GM23248 (cell line): Measurements from ENCODE around the gene PARK7. TPM values are rescaled to one million over a fixed set of nuclear protein-coding genes. Genes with fewer than 3 reads are reported as not detected.
A peak's percentile ranks its signal among the peaks of the same experiment; 100 is the strongest.

Source experiments
- DNase-seq: peaks from one replicate; pipeline ENCODE4 v3.0.0-alpha.2; 2015
- H2AFZ ChIP-seq: fragments of 200-600 bp; sonication (generic); 2 replicates; pipeline ENCODE4 v1.6.1; 2016; ENCODE audit warnings: antibody characterized with exemption
- H3F3A ChIP-seq: fragments of 200-600 bp; sonication (generic); 2 replicates; pipeline ENCODE4 v1.6.1; 2016; ENCODE audit warnings: mild to moderate bottlenecking, antibody characterized with exemption, mixed run types; ENCODE audit not compliant: insufficient read depth
- H3K27ac ChIP-seq: fragments of 200-600 bp; sonication (generic); 2 replicates; pipeline ENCODE4 v1.5.1; 2016; ENCODE audit warnings: mild to moderate bottlenecking
- H3K27me3 ChIP-seq: fragments of 200-600 bp; sonication (generic); replicated peaks from 2 replicates; pipeline ENCODE4 v1.6.1; 2016; ENCODE audit warnings: mild to moderate bottlenecking; ENCODE audit not compliant: insufficient read depth
- H3K36me3 ChIP-seq: fragments of 200-600 bp; sonication (generic); 2 replicates; pipeline ENCODE4 v1.6.1; 2016; ENCODE audit warnings: low read depth, mild to moderate bottlenecking
- H3K4me1 ChIP-seq: fragments of 200-600 bp; sonication (generic); 2 replicates; pipeline ENCODE4 v1.6.1; 2016; ENCODE audit warnings: mild to moderate bottlenecking; ENCODE audit not compliant: insufficient read depth
- H3K4me2 ChIP-seq: fragments of 200-600 bp; sonication (generic); one replicate; pipeline ENCODE4 v1.6.1; 2016; ENCODE audit warnings: mild to moderate bottlenecking; ENCODE audit not compliant: unreplicated experiment
- H3K4me3 ChIP-seq: fragments of 200-600 bp; sonication (generic); 2 replicates; pipeline ENCODE4 v1.5.1; 2016; ENCODE audit warnings: mild to moderate bottlenecking
- H3K79me2 ChIP-seq: fragments of 200-600 bp; sonication (generic); 2 replicates; pipeline ENCODE4 v1.6.1; 2016; ENCODE audit warnings: mild to moderate bottlenecking; ENCODE audit not compliant: insufficient read depth
- H3K9ac ChIP-seq: fragments of 200-600 bp; sonication (generic); 2 replicates; pipeline ENCODE4 v1.6.1; 2016; ENCODE audit warnings: mild to moderate bottlenecking
- H3K9me2 ChIP-seq: fragments of 200-600 bp; sonication (generic); 2 replicates; pipeline ENCODE4 v1.6.1; 2016; ENCODE audit warnings: mixed run types, mild to moderate bottlenecking, moderate library complexity; ENCODE audit not compliant: insufficient read depth
- H3K9me3 ChIP-seq: fragments of 200-600 bp; sonication (generic); one replicate; pipeline ENCODE4 v1.6.1; 2017; ENCODE audit warnings: low read depth
- H4K20me1 ChIP-seq: fragments of 200-600 bp; sonication (generic); 2 replicates; pipeline ENCODE4 v1.6.0; 2016; ENCODE audit not compliant: insufficient read depth
- EZH2 ChIP-seq: fragments of 200-600 bp; sonication (generic); IDR thresholded peaks from 2 replicates; pipeline ENCODE4 v1.6.1; 2018; ENCODE audit warnings: antibody characterized with exemption, mild to moderate bottlenecking; ENCODE audit not compliant: insufficient read depth, poor library complexity, severe bottlenecking
- EZH2phosphoT487 ChIP-seq: fragments of 200-600 bp; sonication (generic); IDR thresholded peaks from 2 replicates; pipeline ENCODE4 v1.6.1; 2018; ENCODE audit warnings: antibody characterized with exemption, moderate library complexity, mild to moderate bottlenecking, low read depth; ENCODE audit not compliant: insufficient read depth
- WGBS, 2 experiments: methylation state at CpG; one replicate each; pipeline ENCODE4 v1.1.6; 2015 to 2017; ENCODE audit warnings: low lambda C conversion rate in 2 of 2, low coverage in 1 of 2; ENCODE audit errors: missing lambda C conversion rate in 2 of 2; 5-methylcytosine and 5-hydroxymethylcytosine counted together
- in situ Hi-C: fragments of 300-500 bp; cut with MboI; formaldehyde crosslinking; loops from 2 replicates; pipeline ENCODE4 v1.15.0; 2020
- polyA plus RNA-seq: library from polyadenylated mRNA; unstranded; fragments of >200 nt; fragmentation: Nextera tagmentation; extraction: Ambion mirVana; gene quantifications from 2 replicates; pipeline ENCODE4 v1.2.1, GENCODE V29; 2016
- total RNA-seq: library from RNA; depleted of rRNA; stranded (reverse); fragments of >200 nt; shearing (Covaris generic); gene quantifications from 2 replicates; pipeline ENCODE4 v1.2.3, GENCODE V29; 2014

Gene PARK7
- total and polyA plus RNA-seq, 2 experiments from 2014 or later, result 191 to 514 TPM

GRCh38 chr1:8002329-8002910 lies 40.9 kb downstream of the PARK7 start:
- Histone ChIP-seq H3K27ac (no peak overlapping the region), H3K4me1 (peaks cover 38% of the 10 kb centered on the region), H2AFZ (no peak overlapping the region), H3K36me3 (no peaks in the 10 kb centered on the region), H3K27me3 (no peaks in the 10 kb centered on the region), H3K4me3 (no peak overlapping the region), H3K9ac (no peak overlapping the region), H3F3A (peaks cover 46% of the 10 kb centered on the region), H3K9me3 (no peaks in the 10 kb centered on the region), H3K9me2 (no peaks in the 10 kb centered on the region), H3K79me2 (no peaks in the 10 kb centered on the region), H3K4me2 (no peak overlapping the region), H4K20me1 (no peaks in the 10 kb centered on the region)
- no peak for TF ChIP-seq EZH2phosphoT487
- no peak for TF ChIP-seq EZH2
- in situ Hi-C loops, result no loop called here
- no peak for DNase-seq
- WGBS, 2 experiments, result 86 to 92% methylated on average over 6 of the region's 6 CpGs

DNA sequence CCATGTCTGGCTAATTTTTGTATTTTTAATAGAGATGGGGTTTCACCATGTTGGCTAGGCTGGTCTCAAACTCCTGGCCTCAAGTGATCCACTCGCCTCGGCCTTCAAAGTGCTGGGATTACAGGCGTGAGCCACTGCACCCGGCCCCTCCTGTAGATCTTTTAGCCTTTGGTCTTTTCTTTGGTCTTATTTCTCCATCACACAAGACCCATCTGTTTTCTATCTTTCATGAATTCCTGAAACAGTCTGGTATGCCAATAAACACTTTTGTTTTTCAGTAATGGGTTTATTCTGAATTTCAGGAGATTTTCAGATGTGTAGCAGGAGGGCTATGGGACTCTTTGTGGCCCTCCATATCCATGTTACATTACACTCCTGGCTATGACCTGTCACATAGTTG lies 41.4 kb downstream of the PARK7 start:
- 0 out of 2 replicates have a peak, but pooled peaks cover 1% of the 10 kb centered on the region for H3K36me3 ChIP-seq
- H3K27me3 ChIP-seq, result no peaks in the 10 kb centered on the region
- no peaks in the 10 kb centered on the region for H3K79me2 ChIP-seq
- no peak overlapping the region for H3K4me3 ChIP-seq
- H3K4me1 ChIP-seq, result peaks cover 38% of the 10 kb centered on the region
- no peaks in the 10 kb centered on the region for H3K9me3 ChIP-seq
- H2AFZ ChIP-seq, result no peak overlapping the region
- no peak for DNase-seq
- in situ Hi-C loops, result no loop called here
- H3K9me2 ChIP-seq, result no peaks in the 10 kb centered on the region
- TF ChIP-seq EZH2phosphoT487 (no peak), EZH2 (no peak)
- peak overlapping the region; percentile 92 for H3K27ac ChIP-seq
- H3F3A ChIP-seq, result peaks cover 51% of the 10 kb centered on the region
- H4K20me1 ChIP-seq, result no peaks in the 10 kb centered on the region
- H3K9ac ChIP-seq, result no peak overlapping the region
- WGBS, 2 experiments, result 67 to 71% methylated on average over 4 of the region's 4 CpGs
- peak overlapping the region; percentile 74 for H3K4me2 ChIP-seq

DNA sequence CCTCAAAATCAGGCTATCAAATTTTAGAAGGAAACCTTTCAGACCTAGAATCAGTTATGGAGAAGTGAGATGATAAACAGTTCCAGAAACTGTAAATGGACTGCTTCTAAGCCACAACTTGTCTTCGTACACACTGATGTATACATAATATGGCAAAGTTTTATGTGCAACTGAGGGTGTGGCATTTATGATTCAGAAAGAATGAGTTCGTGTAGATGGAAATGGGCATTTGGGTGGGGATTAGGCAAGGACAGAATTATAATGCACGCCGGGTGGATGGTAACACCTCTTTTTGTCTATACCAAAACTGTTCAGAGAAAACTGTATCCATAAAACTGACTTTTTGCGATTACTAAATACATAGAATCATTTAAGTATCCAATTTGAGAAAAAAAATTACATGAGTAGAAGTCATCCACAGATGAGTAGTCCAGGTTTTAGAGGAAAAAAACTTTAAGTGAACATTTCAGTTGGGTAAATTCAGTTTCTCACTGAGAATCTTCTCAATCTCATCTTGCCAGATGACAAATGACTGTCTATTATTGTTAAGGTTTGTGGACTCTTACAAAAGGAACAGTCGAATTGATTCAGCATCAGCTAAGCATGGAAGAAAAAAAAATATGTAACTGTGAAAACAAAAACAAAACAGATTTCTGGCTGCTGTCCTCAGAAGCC lies 42.1 kb downstream of the PARK7 start:
- Histone ChIP-seq H3K79me2 (no peaks in the 10 kb centered on the region), H3K4me3 (no peak overlapping the region), H2AFZ (peak overlapping the region; percentile 25), H3K9me2 (no peaks in the 10 kb centered on the region), H4K20me1 (no peaks in the 10 kb centered on the region), H3K27ac (peak overlapping the region; percentile 92), H3K36me3 (0 out of 2 replicates have a peak, but pooled peaks cover 3% of the 10 kb centered on the region), H3K27me3 (no peaks in the 10 kb centered on the region), H3K4me1 (peaks cover 38% of the 10 kb centered on the region), H3K4me2 (peak overlapping the region; percentile 74), H3K9me3 (no peaks in the 10 kb centered on the region), H3K9ac (peak overlapping the region; percentile 79), H3F3A (peaks cover 58% of the 10 kb centered on the region)
- WGBS, 2 experiments, result 36 to 38% methylated on average over 6 of the region's 6 CpGs
- in situ Hi-C loops, result no loop called here
- TF ChIP-seq EZH2, result no peak
- no peak for TF ChIP-seq EZH2phosphoT487
- peak; percentile 57 for DNase-seq

- H3K9me3 ChIP-seq, result no peaks in the 10 kb centered on the region
- peak overlapping the region; percentile 38 for H3K4me3 ChIP-seq
- peak; percentile 58 for DNase-seq
- peaks cover 63% of the 10 kb centered on the region for H3F3A ChIP-seq
- in situ Hi-C loops, result no loop called here
- no peaks in the 10 kb centered on the region for H4K20me1 ChIP-seq
- WGBS, 2 experiments, result 13 to 15% methylated on average over 18 of the region's 18 CpGs
- peak overlapping the region; percentile 79 for H3K9ac ChIP-seq
- H3K4me1 ChIP-seq, result peaks cover 38% of the 10 kb centered on the region
- peak overlapping the region; percentile 92 for H3K27ac ChIP-seq
- TF ChIP-seq EZH2phosphoT487 (no peak), EZH2 (no peak)
- peak overlapping the region; percentile 74 for H3K4me2 ChIP-seq
- H3K79me2 ChIP-seq, result no peaks in the 10 kb centered on the region
- H3K27me3 ChIP-seq, result no peaks in the 10 kb centered on the region
- 0 out of 2 replicates have a peak, but pooled peaks cover 3% of the 10 kb centered on the region for H3K36me3 ChIP-seq
- H3K9me2 ChIP-seq, result no peaks in the 10 kb centered on the region
- H2AFZ ChIP-seq, result peak overlapping the region; percentile 25
Measured at GRCh38 chr1:8004113-8004802, 42.7 kb downstream of the PARK7 start.
